ENCODE results near the gene SLC12A8. TPM values are rescaled to one million over a fixed set of nuclear protein-coding genes. Genes with fewer than 3 reads are reported as not detected.

Gene SLC12A8
- total RNA-seq, 2 experiments from 2014 or later, result 0.65 to 1.3 TPM

DNA sequence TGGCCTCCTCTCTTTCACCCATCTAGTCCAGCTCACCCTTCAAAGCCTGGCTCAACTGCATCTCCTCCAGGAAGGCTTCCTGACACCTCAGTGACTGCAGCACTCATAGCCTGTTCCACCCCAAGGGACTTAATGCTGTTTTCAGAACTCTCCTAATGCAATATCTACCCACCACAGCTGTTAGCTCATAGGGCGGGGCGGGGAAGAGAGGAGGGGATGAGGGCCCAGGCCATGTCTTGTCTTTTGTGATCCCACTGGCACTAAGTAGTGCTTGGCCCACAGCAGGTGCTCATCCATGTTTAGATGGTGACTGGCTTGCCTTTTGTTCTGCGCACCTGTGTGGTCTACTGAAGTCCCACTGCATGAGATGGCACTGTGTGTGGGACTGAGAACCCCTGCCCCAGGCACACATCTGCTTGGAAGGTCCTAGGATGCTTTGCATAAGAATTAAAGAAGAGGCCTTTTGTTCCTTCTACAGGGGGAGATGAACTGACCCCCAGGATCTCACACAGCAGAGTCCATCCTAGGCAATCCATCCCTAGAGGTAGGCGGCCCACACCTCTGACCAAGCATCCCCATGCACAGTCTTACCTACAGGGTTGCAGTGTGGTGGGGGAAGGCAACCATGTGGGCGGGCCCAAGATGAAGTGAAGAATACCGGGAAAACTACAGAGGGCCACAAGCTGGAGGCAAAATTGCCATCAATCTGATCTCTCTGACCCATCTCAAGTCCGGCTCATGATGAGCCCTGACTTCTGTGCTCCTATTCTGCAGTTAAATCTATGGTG, 23.0 kb downstream of the SLC12A8 start:
- Mint-ChIP-seq H3K9me3 (no peaks in the 10 kb centered on the region), H3K27ac (no peak overlapping the region), H3K36me3 (ENCODE audit: low read depth) (no peaks in the 10 kb centered on the region), H3K4me3 (no peak overlapping the region), H3K4me1 (no peaks in the 10 kb centered on the region), H3K27me3 (peaks cover 28% of the 10 kb centered on the region)
- ChIA-PET CTCF (no interaction called here), POLR2A (no interaction called here)
- DNase-seq, result no peak

DNA sequence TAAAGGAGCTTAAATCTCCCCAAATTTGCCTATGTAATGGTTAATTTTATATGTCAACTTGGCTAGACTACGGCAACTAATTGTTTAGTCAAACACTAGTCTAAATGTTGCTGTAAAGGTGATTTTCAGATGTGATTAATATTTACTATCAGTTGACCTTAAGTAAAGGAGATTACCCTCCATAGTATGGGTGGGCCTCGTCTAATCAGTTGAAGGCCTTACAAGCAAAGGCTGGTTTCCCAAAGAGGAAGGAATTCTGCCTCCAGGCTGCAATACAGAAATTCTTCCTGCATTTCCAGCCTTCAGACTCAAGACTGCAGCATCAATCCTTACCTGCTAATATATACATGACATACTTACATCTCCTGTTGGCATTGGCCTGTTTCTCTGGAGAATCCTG, 23.6 kb downstream of the SLC12A8 start:
- no peak for DNase-seq
- POLR2A ChIA-PET, result no interaction called here
- peaks cover 28% of the 10 kb centered on the region for H3K27me3 Mint-ChIP-seq
- no peaks in the 10 kb centered on the region for H3K4me1 Mint-ChIP-seq
- CTCF ChIA-PET, result no interaction called here
- no peak overlapping the region for H3K4me3 Mint-ChIP-seq
- no peaks in the 10 kb centered on the region for H3K9me3 Mint-ChIP-seq
- H3K36me3 Mint-ChIP-seq (ENCODE audit: low read depth), result no peaks in the 10 kb centered on the region
- no peak overlapping the region for H3K27ac Mint-ChIP-seq

DNA sequence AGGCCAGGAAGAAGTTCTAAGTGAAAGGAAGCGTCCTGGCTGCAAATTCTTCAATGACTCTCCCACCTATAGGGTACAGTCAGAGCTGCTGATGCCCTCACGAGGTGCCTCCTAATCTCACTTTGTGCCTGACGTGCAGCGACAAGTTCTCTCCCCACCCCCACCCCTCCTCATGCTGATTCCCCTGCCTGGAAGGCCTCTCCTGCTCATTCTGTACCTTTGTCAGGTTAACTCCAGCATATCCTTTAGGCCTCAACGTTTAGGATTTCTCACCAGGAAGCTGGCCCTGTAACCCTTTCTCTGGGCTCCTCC, 25.0 kb downstream of the SLC12A8 start:
- ChIA-PET POLR2A (no interaction called here), CTCF (no interaction called here)
- peaks cover 24% of the 10 kb centered on the region for H3K27me3 Mint-ChIP-seq
- no peak for DNase-seq
- no peaks in the 10 kb centered on the region for H3K9me3 Mint-ChIP-seq
- no peak overlapping the region for H3K27ac Mint-ChIP-seq
- no peaks in the 10 kb centered on the region for H3K36me3 Mint-ChIP-seq (ENCODE audit: low read depth)
- H3K4me1 Mint-ChIP-seq, result no peaks in the 10 kb centered on the region
- H3K4me3 Mint-ChIP-seq, result no peak overlapping the region

DNA sequence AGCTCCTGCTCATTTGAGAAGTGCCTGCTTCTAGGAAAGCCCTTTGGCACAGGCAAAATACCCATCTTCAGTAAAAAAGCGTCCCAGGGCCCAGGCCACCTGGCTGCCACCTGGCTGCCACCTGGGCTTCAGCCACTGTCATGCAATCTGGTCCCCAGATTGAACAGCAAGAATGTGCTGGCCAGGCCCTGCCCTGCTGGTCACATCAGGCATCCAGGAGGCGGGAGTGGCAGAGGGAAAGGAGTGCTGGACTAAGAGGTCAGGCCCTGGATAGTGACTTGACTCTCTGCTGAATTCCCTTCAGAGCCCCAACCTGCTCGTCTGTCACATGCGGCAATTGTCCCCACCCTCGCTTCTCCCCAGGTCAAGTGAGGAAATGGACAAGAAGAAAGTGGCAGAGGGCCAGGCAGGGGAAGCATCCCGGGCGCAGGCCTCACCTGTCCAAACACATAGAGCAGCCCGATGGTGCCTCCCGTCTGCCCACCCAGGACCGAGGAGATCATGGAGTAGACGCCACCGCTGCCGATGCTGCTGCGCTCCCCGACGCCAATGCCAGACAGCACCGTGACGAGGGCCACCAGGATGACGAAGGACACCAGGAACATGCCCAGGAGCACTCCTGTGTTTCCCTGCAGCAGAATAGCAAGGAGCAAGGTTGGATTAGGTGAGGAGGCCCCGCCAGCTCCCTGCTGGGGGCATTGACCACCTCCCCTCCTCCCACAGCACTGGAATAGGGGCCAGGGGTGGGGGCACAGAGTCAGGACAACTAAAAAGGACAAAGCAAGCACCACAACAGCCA, 25.5 kb downstream of the SLC12A8 start:
- POLR2A ChIA-PET, result no interaction called here
- no peak overlapping the region for H3K27ac Mint-ChIP-seq
- no peaks in the 10 kb centered on the region for H3K9me3 Mint-ChIP-seq
- CTCF ChIA-PET, result no interaction called here
- H3K4me3 Mint-ChIP-seq, result no peak overlapping the region
- peaks cover 18% of the 10 kb centered on the region for H3K27me3 Mint-ChIP-seq
- no peaks in the 10 kb centered on the region for H3K4me1 Mint-ChIP-seq
- no peaks in the 10 kb centered on the region for H3K36me3 Mint-ChIP-seq (ENCODE audit: low read depth)
- DNase-seq, result no peak

DNA sequence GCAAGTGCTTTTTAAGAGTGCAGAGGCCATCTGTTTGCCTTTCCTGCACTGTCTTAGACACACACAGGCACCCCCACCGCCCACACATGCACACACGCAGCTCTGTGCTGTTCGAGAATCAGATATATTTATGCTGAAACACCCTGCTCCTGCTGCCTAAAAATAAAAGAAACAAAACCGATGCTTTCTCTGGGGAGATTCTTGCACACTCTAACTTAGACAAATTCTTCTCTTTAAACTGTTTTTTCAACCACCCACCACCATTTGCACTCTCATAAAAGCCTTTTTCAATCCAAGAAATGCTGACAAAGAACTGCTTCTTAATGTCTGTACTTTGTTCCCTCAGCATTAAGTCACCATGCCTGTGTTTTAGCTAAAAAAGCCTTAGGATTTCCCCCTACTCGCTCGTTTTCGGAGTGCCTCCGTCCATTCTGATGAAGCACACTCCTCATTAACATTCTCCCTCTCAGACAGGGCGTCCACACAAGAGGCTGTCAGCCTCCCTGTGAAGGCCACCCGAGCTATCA, 26.2 kb downstream of the SLC12A8 start:
- H3K27ac Mint-ChIP-seq, result no peak overlapping the region
- H3K27me3 Mint-ChIP-seq, result peaks cover 13% of the 10 kb centered on the region
- no peak for DNase-seq
- H3K4me1 Mint-ChIP-seq, result no peaks in the 10 kb centered on the region
- H3K9me3 Mint-ChIP-seq, result no peaks in the 10 kb centered on the region
- no peaks in the 10 kb centered on the region for H3K36me3 Mint-ChIP-seq (ENCODE audit: low read depth)
- H3K4me3 Mint-ChIP-seq, result no peak overlapping the region
- CTCF ChIA-PET, result interaction anchor here (0.6 kb wide), 1 partner anchor 192 kb away, joined by 3 read pairs; no protein-coding TSS in a partner anchor
- POLR2A ChIA-PET, result no interaction called here

DNA sequence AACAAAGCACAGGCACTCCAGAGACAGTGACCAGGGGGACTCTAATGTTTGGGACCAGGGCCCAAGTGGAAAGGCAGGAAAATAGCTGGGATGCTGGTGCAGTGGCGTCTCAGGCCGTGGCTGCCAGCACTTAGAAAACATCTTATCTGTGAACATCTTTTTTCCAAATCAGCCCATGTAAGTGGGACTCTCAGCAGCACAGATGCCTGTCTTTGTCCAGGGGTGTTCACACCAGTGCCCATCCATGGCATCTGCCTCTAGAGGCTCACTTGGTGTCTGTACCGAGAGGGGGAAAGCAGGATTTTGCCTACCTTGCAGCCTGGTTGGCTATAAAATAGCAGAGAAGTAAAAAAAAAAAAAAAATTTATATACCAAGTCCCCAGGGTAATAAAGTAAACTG, 26.7 kb downstream of the SLC12A8 start:
- Mint-ChIP-seq H3K36me3 (ENCODE audit: low read depth) (no peaks in the 10 kb centered on the region), H3K4me1 (no peaks in the 10 kb centered on the region), H3K4me3 (no peak overlapping the region), H3K9me3 (no peaks in the 10 kb centered on the region), H3K27me3 (peaks cover 8% of the 10 kb centered on the region), H3K27ac (no peak overlapping the region)
- DNase-seq, result no peak
- POLR2A ChIA-PET, result no interaction called here
- CTCF ChIA-PET, result interaction anchor here (0.6 kb wide), 1 partner anchor 191 kb away, joined by 3 read pairs; no protein-coding TSS in a partner anchor

DNA sequence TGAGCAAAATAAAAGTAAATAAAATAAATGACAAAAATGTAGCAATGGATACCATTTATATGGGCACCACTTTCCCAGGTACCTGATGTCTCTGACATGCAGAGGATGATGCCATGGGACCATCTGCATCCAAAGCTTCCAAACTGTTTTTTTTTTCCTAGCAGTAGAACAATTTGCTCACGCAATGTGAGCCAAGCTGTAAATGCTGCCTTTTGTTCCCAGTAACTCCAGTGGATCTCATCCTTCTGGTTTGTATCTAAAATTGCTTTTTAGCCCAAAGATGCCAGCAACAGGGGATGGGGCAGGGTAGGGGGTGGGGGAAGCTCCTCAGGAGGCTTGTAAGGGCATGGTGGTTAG, 32.7 kb downstream of the SLC12A8 start:
- Mint-ChIP-seq H3K4me1 (peaks cover 2% of the 10 kb centered on the region), H3K27ac (no peak overlapping the region), H3K4me3 (no peak overlapping the region), H3K27me3 (peaks cover 5% of the 10 kb centered on the region), H3K36me3 (ENCODE audit: low read depth) (no peaks in the 10 kb centered on the region), H3K9me3 (no peaks in the 10 kb centered on the region)
- CTCF ChIA-PET, result no interaction called here
- POLR2A ChIA-PET, result no interaction called here
- no peak for DNase-seq

DNA sequence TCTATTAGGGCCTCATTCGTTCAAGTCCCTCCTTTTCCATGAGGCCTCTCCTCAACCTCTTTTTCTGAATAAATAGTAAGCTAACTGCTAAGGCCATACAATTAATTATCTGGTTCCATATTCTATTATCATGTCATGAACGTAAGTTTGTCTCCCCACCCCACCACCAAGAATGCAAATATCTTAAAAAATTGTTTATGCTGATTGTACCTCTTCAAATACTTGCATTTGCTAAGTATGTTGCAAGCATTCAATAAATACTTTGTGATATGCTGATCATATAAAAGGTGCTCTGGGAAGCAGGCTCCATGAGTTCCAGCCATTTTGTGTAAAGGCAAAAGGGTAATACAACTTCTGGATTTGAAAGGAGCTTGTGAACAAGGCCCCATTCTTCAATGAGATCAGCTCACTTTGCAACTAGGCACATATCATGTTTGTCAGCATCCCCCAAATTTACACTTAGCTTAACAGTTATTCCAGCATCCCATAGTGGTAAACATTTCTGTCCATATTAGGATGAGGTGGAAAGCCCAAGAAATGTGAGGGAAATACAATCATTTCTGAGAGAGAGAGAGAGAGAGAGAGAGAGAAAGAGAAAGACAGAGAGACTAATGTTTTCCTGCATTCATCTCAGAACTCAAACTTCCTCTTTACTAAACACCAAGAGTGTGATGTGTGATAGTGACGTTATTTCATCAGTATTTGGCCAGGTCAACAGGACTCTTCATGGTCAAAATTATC, 33.2 kb downstream of the SLC12A8 start:
- no peak for DNase-seq
- H3K4me3 Mint-ChIP-seq, result no peak overlapping the region
- no peaks in the 10 kb centered on the region for H3K36me3 Mint-ChIP-seq (ENCODE audit: low read depth)
- peaks cover 2% of the 10 kb centered on the region for H3K4me1 Mint-ChIP-seq
- H3K27ac Mint-ChIP-seq, result no peak overlapping the region
- no peaks in the 10 kb centered on the region for H3K9me3 Mint-ChIP-seq
- CTCF ChIA-PET, result no interaction called here
- H3K27me3 Mint-ChIP-seq, result peaks cover 8% of the 10 kb centered on the region
- POLR2A ChIA-PET, result no interaction called here

DNA sequence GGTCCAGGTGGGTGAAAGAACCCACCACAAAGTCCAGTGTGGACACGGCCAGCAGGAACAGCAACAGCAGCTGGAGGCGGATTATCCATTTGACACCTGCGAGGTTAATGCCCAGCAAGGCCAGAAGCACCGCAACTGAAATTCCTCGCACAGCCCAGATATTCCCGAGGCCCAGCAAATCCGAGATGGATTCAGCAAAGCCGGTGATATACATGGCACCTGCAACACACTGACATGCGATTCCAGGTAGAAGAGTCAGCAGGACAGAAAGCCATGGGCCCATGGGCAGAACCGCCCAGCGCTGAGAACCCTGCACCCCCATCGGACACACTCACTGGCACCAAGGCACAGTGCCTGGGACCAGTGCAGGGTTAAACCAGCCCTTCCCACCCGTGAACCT, 34.8 kb downstream of the SLC12A8 start:
- Mint-ChIP-seq H3K27me3 (peaks cover 14% of the 10 kb centered on the region), H3K4me1 (peaks cover 2% of the 10 kb centered on the region), H3K4me3 (no peak overlapping the region), H3K9me3 (peaks cover 8% of the 10 kb centered on the region), H3K36me3 (ENCODE audit: low read depth) (peaks cover 5% of the 10 kb centered on the region), H3K27ac (no peak overlapping the region)
- no peak for DNase-seq
- CTCF ChIA-PET, result no interaction called here
- POLR2A ChIA-PET, result no interaction called here

DNA sequence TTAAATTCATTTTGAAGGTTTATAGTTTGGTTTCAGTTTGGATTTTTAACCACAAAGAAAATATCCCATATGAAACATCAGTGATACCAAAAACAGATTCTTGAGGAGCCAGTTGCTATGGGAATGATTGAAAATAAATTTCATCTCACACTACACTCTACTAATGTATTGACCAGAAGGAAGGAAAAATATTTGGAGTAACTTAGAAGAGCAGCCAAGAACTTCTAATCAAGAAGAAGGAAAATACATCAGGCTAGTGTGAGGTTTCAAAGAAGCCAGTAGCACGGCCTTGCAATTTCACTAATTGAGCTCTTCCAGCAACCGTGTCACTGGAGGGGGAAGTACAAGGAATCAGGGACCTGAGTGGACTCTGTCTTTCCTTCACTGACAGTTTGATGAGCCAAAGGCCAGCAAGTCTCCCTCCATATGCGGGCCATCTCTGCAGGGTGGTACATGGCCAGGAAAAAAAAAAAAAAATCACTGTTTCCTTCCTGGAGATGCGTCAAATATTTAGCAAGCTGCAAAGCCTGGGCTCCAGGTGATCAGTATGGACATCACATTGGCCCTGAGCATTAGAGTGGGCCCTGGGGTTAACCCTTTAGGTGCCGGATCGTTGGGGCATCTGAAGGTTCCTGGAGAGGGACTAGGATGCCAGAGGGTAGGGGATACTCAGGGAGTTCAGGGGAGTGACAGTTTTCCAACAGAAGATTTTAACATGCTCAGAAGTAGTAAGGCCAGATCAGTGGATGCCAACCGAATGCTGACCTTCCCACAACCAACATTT, 37.1 kb downstream of the SLC12A8 start:
- Mint-ChIP-seq H3K27ac (no peak overlapping the region), H3K36me3 (ENCODE audit: low read depth) (peaks cover 5% of the 10 kb centered on the region), H3K4me1 (peaks cover 2% of the 10 kb centered on the region), H3K4me3 (no peak overlapping the region), H3K9me3 (peaks cover 8% of the 10 kb centered on the region), H3K27me3 (peaks cover 19% of the 10 kb centered on the region)
- ChIA-PET POLR2A (no interaction called here), CTCF (no interaction called here)
- no peak for DNase-seq

DNA sequence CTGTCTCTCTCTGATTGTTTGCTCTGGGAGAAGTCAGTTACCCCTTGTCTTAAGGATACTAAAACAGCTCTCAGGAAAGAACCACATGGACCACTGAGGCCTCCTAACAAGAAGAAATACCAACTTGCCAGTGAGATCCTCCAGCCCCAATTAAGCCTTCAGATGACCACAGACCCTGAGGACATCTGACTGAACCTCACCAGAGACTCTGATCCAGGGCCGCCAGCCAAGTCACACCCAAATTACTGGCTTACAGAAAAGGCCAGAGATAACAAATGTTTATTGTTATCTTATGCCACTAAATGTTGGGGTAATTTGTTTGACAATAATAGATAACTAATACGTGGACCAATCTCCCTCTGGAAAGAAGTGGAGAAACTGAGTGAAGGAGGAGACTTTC, 40.2 kb downstream of the SLC12A8 start:
- Mint-ChIP-seq H3K27me3 (peaks cover 38% of the 10 kb centered on the region), H3K4me3 (no peak overlapping the region), H3K4me1 (no peaks in the 10 kb centered on the region), H3K27ac (no peak overlapping the region), H3K9me3 (peaks cover 8% of the 10 kb centered on the region), H3K36me3 (ENCODE audit: low read depth) (peaks cover 5% of the 10 kb centered on the region)
- DNase-seq, result no peak
- POLR2A ChIA-PET, result no interaction called here
- CTCF ChIA-PET, result no interaction called here

DNA sequence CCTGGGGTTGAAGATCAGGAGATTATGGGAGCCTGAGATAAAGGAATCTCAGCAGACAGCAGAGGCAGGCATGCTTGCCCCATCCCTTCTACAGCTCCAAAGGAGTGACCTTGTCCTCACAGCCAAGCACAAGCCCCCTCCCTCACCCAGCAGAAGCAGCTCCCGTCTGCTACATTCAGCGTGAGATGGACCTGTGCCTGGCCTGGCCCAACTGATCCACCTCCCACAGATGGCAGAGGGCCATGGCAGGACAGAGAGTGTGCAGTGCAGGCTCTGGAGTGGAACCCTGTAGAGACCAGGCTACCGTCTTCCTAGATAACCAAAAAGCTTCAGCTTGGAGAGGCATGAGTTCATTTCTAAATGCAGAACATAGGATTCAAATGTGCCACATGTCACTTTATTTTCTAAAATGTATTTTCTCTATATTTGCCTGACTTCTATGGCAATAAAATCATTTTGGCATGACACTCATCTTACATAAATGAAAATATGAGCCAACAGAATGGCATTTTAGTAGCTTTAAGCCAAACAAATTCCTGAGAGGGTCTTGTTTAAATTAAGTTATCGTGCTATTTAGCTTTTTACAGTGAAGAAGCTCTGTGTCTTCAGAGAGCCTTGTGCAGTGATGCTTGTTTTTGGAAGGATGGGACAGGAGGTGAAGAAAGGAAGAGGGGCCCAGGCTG, 43.7 kb downstream of the SLC12A8 start:
- no peak overlapping the region for H3K4me3 Mint-ChIP-seq
- peaks cover 6% of the 10 kb centered on the region for H3K9me3 Mint-ChIP-seq
- H3K36me3 Mint-ChIP-seq (ENCODE audit: low read depth), result peaks cover 5% of the 10 kb centered on the region
- no peaks in the 10 kb centered on the region for H3K4me1 Mint-ChIP-seq
- H3K27me3 Mint-ChIP-seq, result peaks cover 35% of the 10 kb centered on the region
- no peak for DNase-seq
- POLR2A ChIA-PET, result no interaction called here
- CTCF ChIA-PET, result interaction anchor here (1.2 to 1.4 kb wide), 2 partner anchors 18 to 33 kb away, joined by 3 read pairs; no protein-coding TSS in a partner anchor
- H3K27ac Mint-ChIP-seq, result no peak overlapping the region

Data from activated CD4-positive, alpha-beta memory T cell treated with anti-CD3 and anti-CD28 coated beads, Interleukin-2, amount 10 ng/mL, durations not matched to agents 7 days and 5 days (primary cell).